Breast epithelium (tissue), 3 donors: ENCODE results near the gene C6orf62.
"Not testable (repeated sequence)": the region's sequence is repeated elsewhere in the genome, so short reads cannot be mapped to it uniquely, and the experiment has no call there.

Experiments
- POLR2A ChIP-seq: fragments of 450-650 bp; IDR thresholded peaks from one replicate; pipeline ENCODE4 v1.6.1; 2016; ENCODE audit warnings: antibody characterized with exemption, mild to moderate bottlenecking, moderate library complexity
- POLR2AphosphoS5 ChIP-seq, 3 donors: sonication (generic); formaldehyde crosslinking; IDR thresholded peaks; one replicate each; pipeline ENCODE4 v1.6.1; 2017; ENCODE audit warnings: antibody characterized with exemption in 3 of 3

GRCh38 chr6:24678792-24679352, 40.1 kb downstream of the C6orf62 start:
- not testable (repeated sequence) for TF ChIP-seq POLR2AphosphoS5 (IDR thresholded peaks at IDR 0.05); POLR2A
